Stimulated activated CD4-positive, alpha-beta T cell treated with anti-CD3 and anti-CD28 coated beads, TNF-alpha, amount 100 ng/mL, for 1 hour (primary cell): ENCODE results near the gene RPP21.
"Not testable (repeated sequence)": the region's sequence is repeated elsewhere in the genome, so short reads cannot be mapped to it uniquely, and the experiment has no call there.

Source experiments
- DNase-seq, 3 donors: peaks; one replicate each; pipeline ENCODE4 v3.0.0-alpha.2; 2020; ENCODE audit warnings: low read depth in 3 of 3, low spot score in 1 of 3

RPP21 gene

GRCh38 chr6:30369280-30369679, 24.3 kb downstream of the RPP21 start:
- DNase-seq, result not testable (repeated sequence)

GRCh38 chr6:30378290-30378937, 33.5 kb downstream of the RPP21 start:
- no peak for DNase-seq

DNA sequence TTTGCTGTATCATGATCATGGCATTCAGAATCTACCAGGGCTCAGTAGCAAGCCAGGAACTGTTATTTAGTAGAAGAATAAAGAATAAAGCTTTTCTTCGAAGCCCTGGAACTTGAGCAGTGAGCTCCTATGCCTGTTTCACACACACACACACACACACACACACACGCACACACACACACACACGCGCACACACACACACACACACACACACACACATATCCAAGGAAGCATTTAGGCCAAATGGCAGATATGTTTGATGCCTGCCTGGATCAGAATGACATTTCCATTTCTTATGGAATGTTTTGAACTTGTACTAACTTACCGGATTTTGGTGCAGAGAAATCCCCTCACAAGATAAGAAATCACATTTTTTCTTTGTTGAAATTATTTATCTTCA, 35.5 kb downstream of the RPP21 start:
- no peak for DNase-seq

- no peak for DNase-seq
These were observed 41.2 kb downstream of the RPP21 start for GRCh38 chr6:30386166-30386565.

DNA sequence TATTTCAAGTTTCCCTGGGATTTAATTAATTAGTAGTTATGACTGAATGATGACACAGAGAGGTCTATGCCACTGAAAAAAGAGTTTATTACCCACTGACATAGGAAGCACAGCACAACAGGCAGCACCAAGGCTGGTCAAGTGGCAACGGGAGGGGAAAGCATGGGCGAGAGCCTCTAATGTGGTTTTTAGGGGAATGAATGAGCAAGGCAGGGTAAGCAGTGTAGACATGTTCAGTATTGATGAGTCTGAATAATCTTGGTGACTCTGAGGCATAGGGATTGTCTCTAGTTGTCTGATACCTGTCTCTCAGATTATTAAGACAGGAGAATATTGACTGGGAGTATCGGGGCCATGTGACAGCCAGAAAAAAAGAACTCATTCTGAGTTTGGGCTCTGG, 46.3 kb downstream of the RPP21 start:
- DNase-seq, result no peak

GRCh38 chr6:30394139-30394538, 49.2 kb downstream of the RPP21 start:
- DNase-seq, result no peak
